SK-N-SH treated with all-trans-retinoic acid at 6 μM for 48 hours (cell line): Measurements from ENCODE around the gene NAALADL2.

Experiments
- ATAC-seq: fragments of 200-7000 bp; cut with Tn5 transposase; 3 replicates; pipeline ENCODE4 v1.9.1; 2020; ENCODE audit warnings: mild to moderate bottlenecking, moderate library complexity
- BACH2 ChIP-seq: fragments of 250-450 bp; sonication (Bioruptor Pico); IDR thresholded peaks from 2 replicates; pipeline ENCODE4 v1.9.0; 2021; ENCODE audit warnings: mild to moderate bottlenecking, borderline replicate concordance
- CREB5 ChIP-seq: fragments of 250-450 bp; sonication (Bioruptor Pico); IDR thresholded peaks from 2 replicates; pipeline ENCODE4 v1.5.1; 2020; ENCODE audit warnings: low read depth, mild to moderate bottlenecking, moderate library complexity
- CSDC2 ChIP-seq: fragments of 250-450 bp; sonication (Bioruptor Pico); IDR thresholded peaks from 2 replicates; pipeline ENCODE4 v1.5.0; 2020; ENCODE audit warnings: mild to moderate bottlenecking, moderate library complexity
- ESRRG ChIP-seq: fragments of 250-450 bp; sonication (Bioruptor Pico); IDR thresholded peaks from 2 replicates; pipeline ENCODE4 v1.6.1; 2021; ENCODE audit warnings: mild to moderate bottlenecking
- ISL1 ChIP-seq: fragments of 250-450 bp; sonication (Bioruptor Pico); IDR thresholded peaks from 2 replicates; pipeline ENCODE4 v2.1.2; 2022; ENCODE audit warnings: mild to moderate bottlenecking, moderate library complexity
- OSR1 ChIP-seq: fragments of 250-450 bp; sonication (Bioruptor Pico); IDR thresholded peaks from 2 replicates; pipeline ENCODE4 v1.8.0; 2022; ENCODE audit warnings: moderate library complexity, mild to moderate bottlenecking, inconsistent platforms
- POU6F1 ChIP-seq: fragments of 250-450 bp; sonication (Bioruptor Pico); IDR thresholded peaks from 2 replicates; pipeline ENCODE4 v1.8.0; 2021; ENCODE audit warnings: low read depth, mild to moderate bottlenecking, moderate library complexity, borderline replicate concordance
- PPARA ChIP-seq: fragments of 250-450 bp; sonication (Bioruptor Pico); IDR thresholded peaks from 2 replicates; pipeline ENCODE4 v1.5.0; 2020; ENCODE audit warnings: mild to moderate bottlenecking, borderline replicate concordance
- RARB ChIP-seq: fragments of 250-450 bp; sonication (Bioruptor Pico); IDR thresholded peaks from 2 replicates; pipeline ENCODE4 v1.8.0; 2021; ENCODE audit warnings: mild to moderate bottlenecking, moderate library complexity
- SNAI2 ChIP-seq: fragments of 250-450 bp; sonication (Bioruptor Pico); IDR thresholded peaks from 2 replicates; pipeline ENCODE4 v1.5.0; 2020; ENCODE audit warnings: mild to moderate bottlenecking, moderate library complexity
- TCF4 ChIP-seq: fragments of 250-450 bp; sonication (Bioruptor Pico); IDR thresholded peaks from 2 replicates; pipeline ENCODE4 v1.8.0; 2021; ENCODE audit warnings: mild to moderate bottlenecking, moderate library complexity, borderline replicate concordance
- TOX ChIP-seq: fragments of 250-450 bp; sonication (Bioruptor Pico); IDR thresholded peaks from 2 replicates; pipeline ENCODE4 v1.8.0; 2021; ENCODE audit warnings: mild to moderate bottlenecking, moderate library complexity, borderline replicate concordance
- ZFP3 ChIP-seq: fragments of 250-450 bp; sonication (Bioruptor Pico); IDR thresholded peaks from 2 replicates; pipeline ENCODE4 v1.5.0; 2020; ENCODE audit warnings: mild to moderate bottlenecking, moderate library complexity
- ZFP30 ChIP-seq: fragments of 450-650 bp; formaldehyde crosslinking; IDR thresholded peaks from 2 replicates; pipeline ENCODE4 v1.5.0; 2022; ENCODE audit warnings: mild to moderate bottlenecking, moderate library complexity
- ZNF565 ChIP-seq: fragments of 450-650 bp; formaldehyde crosslinking; conservative IDR thresholded peaks from 2 replicates; pipeline ENCODE4 v1.5.0; 2020; ENCODE audit warnings: low read depth, mild to moderate bottlenecking, moderate library complexity
- ZNF70 ChIP-seq: fragments of 450-650 bp; formaldehyde crosslinking; IDR thresholded peaks from 2 replicates; pipeline ENCODE4 v1.5.0; 2020; ENCODE audit warnings: mild to moderate bottlenecking, moderate library complexity
- TF ChIP-seq, protein P1 (sequence below): fragments of 250-450 bp; sonication (Bioruptor Pico); IDR thresholded peaks from 2 replicates; pipeline ENCODE4 v1.5.0; 2020; ENCODE audit warnings: mild to moderate bottlenecking, moderate library complexity
- TF ChIP-seq, protein P2 (sequence below): fragments of 250-450 bp; sonication (Bioruptor Pico); IDR thresholded peaks from 2 replicates; pipeline ENCODE4 v1.5.1; 2021; ENCODE audit warnings: mild to moderate bottlenecking, moderate library complexity
- TF ChIP-seq, protein P3 (sequence below): fragments of 250-450 bp; sonication (Bioruptor Pico); IDR thresholded peaks from 2 replicates; pipeline ENCODE4 v1.8.0; 2020; ENCODE audit warnings: mild to moderate bottlenecking, moderate library complexity, borderline replicate concordance

Gene NAALADL2

DNA sequence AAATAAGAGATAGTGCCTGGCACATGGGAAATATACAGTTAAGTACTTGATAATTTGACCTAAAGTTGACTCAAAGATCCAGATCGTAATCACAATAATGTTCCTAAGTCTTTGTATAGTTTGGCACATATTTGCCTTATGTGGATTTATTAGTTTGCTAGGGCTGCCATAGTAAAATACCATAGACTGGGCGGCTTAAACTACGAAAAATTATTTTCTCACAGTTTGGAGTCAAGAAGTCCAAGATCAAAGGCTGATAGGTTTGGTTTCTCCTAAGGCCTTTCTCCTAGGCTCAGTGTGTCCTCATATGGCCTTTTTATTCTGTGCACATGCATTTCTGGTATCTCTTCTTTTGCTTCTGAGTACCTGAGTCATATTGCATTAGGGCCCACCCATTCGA is 453.7 kb downstream of the NAALADL2 start:
- no peak for ATAC-seq
- TF ChIP-seq BACH2 (CRISPR knock-in tag): no peak
- no peak for TF ChIP-seq TCF4 (CRISPR knock-in tag)
- no peak for TF ChIP-seq ISL1 (CRISPR knock-in tag)
- TF ChIP-seq, protein P1, sequence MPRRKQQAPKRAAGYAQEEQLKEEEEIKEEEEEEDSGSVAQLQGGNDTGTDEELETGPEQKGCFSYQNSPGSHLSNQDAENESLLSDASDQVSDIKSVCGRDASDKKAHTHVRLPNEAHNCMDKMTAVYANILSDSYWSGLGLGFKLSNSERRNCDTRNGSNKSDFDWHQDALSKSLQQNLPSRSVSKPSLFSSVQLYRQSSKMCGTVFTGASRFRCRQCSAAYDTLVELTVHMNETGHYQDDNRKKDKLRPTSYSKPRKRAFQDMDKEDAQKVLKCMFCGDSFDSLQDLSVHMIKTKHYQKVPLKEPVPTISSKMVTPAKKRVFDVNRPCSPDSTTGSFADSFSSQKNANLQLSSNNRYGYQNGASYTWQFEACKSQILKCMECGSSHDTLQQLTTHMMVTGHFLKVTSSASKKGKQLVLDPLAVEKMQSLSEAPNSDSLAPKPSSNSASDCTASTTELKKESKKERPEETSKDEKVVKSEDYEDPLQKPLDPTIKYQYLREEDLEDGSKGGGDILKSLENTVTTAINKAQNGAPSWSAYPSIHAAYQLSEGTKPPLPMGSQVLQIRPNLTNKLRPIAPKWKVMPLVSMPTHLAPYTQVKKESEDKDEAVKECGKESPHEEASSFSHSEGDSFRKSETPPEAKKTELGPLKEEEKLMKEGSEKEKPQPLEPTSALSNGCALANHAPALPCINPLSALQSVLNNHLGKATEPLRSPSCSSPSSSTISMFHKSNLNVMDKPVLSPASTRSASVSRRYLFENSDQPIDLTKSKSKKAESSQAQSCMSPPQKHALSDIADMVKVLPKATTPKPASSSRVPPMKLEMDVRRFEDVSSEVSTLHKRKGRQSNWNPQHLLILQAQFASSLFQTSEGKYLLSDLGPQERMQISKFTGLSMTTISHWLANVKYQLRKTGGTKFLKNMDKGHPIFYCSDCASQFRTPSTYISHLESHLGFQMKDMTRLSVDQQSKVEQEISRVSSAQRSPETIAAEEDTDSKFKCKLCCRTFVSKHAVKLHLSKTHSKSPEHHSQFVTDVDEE: no peak
- no peak for TF ChIP-seq SNAI2
- no peak for TF ChIP-seq ESRRG (CRISPR knock-in tag)
- no peak for TF ChIP-seq CSDC2 (CRISPR knock-in tag)
- no peak for TF ChIP-seq POU6F1
- no peak for TF ChIP-seq ZFP30

DNA sequence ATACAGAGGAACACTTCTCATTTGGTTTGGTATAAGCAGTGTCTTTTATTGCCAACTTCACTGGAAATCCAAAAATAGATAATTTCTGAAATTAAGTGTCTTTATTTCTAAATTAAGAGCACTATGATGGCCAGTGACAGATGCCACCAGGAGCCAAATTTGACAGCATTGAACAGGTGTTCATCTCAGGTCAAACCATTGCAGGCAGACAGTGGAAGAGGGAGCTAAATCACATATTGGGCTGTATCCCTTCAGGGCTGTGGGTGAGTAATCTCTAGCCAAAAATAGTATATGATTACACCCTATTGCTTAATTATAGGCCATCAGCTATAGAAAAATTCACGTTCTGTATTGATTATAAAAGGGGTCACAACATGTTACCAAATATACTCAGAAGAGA is 457.7 kb downstream of the NAALADL2 start:
- TF ChIP-seq, protein P2, sequence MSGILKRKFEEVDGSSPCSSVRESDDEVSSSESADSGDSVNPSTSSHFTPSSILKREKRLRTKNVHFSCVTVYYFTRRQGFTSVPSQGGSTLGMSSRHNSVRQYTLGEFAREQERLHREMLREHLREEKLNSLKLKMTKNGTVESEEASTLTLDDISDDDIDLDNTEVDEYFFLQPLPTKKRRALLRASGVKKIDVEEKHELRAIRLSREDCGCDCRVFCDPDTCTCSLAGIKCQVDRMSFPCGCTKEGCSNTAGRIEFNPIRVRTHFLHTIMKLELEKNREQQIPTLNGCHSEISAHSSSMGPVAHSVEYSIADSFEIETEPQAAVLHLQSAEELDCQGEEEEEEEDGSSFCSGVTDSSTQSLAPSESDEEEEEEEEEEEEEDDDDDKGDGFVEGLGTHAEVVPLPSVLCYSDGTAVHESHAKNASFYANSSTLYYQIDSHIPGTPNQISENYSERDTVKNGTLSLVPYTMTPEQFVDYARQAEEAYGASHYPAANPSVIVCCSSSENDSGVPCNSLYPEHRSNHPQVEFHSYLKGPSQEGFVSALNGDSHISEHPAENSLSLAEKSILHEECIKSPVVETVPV (CRISPR knock-in tag): no peak
- TF ChIP-seq TOX (CRISPR knock-in tag) (no peak), RARB (CRISPR knock-in tag) (no peak), OSR1 (CRISPR knock-in tag) (no peak), CREB5 (CRISPR knock-in tag) (no peak), PPARA (CRISPR knock-in tag) (no peak)
- ATAC-seq: no peak

DNA sequence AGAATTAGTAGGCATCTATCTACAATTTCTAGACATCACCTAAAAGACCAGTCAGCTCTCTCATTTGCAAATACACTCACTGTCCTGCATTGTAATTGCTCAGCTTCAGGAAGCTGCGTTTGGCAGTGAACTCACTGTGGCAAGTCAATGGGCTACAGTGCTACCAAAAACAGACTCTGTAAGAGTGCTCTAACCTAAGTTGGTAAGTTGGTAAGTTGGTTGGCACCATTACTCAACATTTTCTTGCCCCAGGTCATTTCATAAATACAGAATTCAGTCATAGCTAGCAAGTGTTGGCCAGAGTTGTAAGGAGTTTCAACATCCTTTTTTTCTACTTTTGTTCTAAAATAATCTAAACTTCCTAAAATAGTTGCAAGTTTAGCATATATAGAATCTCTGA is 466.3 kb downstream of the NAALADL2 start:
- TF ChIP-seq, protein P3, sequence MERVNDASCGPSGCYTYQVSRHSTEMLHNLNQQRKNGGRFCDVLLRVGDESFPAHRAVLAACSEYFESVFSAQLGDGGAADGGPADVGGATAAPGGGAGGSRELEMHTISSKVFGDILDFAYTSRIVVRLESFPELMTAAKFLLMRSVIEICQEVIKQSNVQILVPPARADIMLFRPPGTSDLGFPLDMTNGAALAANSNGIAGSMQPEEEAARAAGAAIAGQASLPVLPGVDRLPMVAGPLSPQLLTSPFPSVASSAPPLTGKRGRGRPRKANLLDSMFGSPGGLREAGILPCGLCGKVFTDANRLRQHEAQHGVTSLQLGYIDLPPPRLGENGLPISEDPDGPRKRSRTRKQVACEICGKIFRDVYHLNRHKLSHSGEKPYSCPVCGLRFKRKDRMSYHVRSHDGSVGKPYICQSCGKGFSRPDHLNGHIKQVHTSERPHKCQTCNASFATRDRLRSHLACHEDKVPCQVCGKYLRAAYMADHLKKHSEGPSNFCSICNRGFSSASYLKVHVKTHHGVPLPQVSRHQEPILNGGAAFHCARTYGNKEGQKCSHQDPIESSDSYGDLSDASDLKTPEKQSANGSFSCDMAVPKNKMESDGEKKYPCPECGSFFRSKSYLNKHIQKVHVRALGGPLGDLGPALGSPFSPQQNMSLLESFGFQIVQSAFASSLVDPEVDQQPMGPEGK (CRISPR knock-in tag): no peak
- TF ChIP-seq, protein P2 (CRISPR knock-in tag): no peak
- no peak for TF ChIP-seq RARB (CRISPR knock-in tag)

GRCh38 chr3:175326041-175326440 is 466.9 kb downstream of the NAALADL2 start:
- TF ChIP-seq PPARA (CRISPR knock-in tag): no peak
- TF ChIP-seq, protein P2 (CRISPR knock-in tag): no peak
- no peak for TF ChIP-seq OSR1 (CRISPR knock-in tag)
- TF ChIP-seq ZFP3 (CRISPR knock-in tag): no peak
- TF ChIP-seq ZNF565 (CRISPR knock-in tag): no peak
- no peak for TF ChIP-seq ZNF70 (CRISPR knock-in tag)
- no peak for TF ChIP-seq ZFP30
- no peak for TF ChIP-seq TCF4 (CRISPR knock-in tag)
- TF ChIP-seq CSDC2 (CRISPR knock-in tag): no peak
- no peak for TF ChIP-seq ISL1 (CRISPR knock-in tag)
- no peak for TF ChIP-seq ESRRG (CRISPR knock-in tag)
- TF ChIP-seq POU6F1: no peak
- no peak for TF ChIP-seq BACH2 (CRISPR knock-in tag)
- TF ChIP-seq, all 23 proteins: peak for 0
- ATAC-seq: no peak

More for the DNA sequence above, 466.3 kb downstream of the NAALADL2 start:
- no peak for ATAC-seq
